Measurements from ENCODE around the gene APOBEC3F.
"Not testable (repeated sequence)": the region's sequence is repeated elsewhere in the genome, so short reads cannot be mapped to it uniquely, and the experiment has no call there.

Gene APOBEC3F

DNA sequence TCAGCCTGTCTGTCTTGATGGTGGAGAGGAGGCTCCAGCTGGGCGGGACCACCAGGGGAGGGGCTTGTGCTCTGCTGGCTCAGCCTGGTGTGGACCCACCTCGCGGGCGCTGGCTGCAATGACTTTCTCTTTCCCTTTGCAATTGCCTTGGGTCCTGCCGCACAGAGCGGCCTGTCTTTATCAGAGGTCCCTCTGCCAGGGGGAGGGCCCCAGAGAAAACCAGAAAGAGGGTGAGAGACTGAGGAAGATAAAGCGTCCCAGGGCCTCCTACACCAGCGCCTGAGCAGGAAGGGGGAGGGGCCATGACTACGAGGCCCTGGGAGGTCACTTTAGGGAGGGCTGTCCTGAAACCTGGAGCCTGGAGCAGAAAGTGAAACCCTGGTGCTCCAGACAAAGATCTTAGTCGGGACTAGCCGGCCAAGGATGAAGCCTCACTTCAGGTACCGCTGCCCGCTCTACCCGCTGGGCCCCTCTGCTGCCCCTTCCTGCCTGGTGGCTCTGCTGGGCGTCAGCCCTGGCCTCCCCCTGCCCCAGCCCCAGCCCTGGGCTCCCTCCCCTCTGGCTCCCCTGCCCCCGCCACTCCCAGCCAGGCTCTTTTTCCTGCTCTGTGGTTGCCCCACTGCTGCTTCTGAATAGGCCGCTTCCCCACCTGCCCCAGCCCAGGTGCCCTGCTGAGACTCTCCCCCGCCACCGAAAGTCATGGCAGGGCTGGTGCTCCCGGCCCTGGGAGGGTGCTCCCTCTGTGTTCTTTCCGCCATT, at the start of gene APOBEC3F:
TSS of gene APOBEC3F (plus strand) at position 327 of the 759 bp plus-strand sequence. CDS start at position 424, 97 bp downstream.
- not testable (repeated sequence) for DNase-seq

DNA sequence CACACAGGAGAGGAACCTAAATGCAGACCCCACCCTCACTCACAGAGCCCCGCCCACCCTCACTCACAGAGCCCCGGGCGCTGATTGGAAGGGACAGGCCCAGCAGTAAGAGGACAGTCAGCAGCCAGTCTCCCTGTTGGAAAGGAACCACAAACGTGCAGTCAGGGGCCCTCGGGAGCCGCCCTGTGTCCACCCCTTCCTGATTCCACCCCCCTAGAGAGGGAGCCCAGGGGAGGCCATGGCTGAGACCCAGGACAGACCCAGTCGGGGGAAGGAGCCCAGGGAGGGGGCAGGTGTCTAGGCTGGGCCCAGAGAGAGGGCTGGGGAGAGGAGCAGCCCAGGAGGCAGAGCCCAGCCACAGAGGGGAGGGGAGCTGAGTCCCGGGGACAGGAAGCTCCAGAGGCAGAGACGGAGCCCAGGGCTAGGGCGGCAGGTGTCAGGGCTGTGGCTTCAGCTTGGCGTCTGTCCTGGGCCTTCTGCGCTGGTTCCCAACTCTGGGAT, 47.7 kb upstream of the APOBEC3F start:
- not testable (repeated sequence) for DNase-seq

DNA sequence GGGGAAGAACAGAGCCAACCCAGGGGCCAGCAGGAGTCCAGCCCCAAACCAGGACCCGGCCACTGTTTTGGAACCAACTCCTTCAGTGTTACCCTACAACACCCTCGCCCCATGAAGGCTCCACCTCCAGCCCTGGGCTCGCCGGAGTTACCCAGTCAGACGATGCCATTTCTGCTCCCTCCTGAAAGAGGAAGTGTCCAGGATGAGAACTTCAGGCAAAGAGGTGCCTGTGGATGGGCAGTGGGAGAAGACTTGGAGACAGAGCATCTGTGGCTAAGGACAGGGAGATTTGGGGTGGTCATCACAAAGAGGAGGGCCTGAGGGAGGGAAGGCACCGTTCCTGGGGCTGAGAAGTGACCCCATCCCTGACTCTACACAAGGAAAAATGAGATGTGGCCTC, 44.6 kb upstream of the APOBEC3F start:
- no peak for DNase-seq

DNA sequence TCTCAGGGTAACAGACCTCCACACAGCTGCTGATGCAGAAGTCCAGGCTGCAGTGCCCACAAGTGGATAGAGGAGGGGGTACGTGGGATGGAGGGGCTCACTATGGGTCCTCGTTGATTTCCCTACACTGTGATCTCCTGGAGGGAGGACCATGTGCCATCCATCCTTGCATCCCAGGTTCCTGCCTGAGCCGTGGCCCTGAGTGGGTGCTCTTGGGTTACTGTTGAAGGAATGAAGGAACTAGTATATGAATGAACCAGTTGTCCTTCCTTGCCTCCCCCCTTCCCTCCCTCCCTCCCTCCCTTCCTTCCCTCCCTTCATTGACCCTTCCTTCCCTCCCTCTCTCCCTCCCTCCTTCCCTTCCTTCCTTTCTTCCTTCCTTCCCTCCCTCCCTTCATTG, 43.1 kb upstream of the APOBEC3F start:
- no peak for DNase-seq

DNA sequence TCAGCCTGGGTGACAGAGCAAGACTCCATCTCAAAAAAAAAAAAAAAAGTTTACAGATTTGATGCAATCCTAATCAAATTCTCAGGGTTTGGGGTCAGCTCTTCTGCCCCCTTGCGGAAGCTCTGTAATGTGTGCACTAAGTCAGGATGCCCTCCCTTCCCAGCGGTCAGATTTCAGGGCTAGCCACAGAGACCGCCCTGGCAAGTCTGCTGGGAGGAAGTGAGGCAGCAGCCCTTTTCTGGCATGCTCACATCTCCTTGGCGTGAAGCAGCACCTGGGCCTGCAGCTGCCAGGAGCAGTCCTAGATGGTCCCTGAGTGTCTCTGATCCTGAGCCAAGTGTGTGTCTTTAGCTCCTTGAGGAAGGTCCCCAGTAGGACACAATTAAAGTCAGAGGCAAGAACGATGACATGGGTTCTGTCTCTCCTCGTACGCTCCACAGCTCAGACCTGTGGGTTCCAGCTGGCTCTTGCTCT, 37.5 kb upstream of the APOBEC3F start:
- DNase-seq, result peak; percentile 61

DNA sequence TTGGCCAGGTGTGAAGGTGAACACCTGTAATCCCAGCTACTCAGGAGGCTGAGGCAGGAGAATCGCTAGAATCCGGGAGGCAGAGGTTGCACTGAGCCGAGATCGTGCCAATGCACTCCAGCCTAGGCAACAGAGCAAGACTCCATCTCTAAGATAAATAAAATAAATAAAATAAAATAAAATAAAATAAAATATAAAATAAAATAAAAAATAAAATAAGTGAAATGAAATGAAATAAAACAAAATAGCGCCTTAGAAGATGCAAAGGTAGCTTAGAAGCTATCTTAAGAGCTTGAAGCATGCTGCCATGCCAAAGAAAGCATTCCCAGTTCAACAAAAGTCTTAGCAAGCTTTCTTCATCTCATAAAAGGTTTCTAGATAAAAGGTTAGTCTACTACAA, 33.5 kb upstream of the APOBEC3F start:
- no peak for DNase-seq

DNA sequence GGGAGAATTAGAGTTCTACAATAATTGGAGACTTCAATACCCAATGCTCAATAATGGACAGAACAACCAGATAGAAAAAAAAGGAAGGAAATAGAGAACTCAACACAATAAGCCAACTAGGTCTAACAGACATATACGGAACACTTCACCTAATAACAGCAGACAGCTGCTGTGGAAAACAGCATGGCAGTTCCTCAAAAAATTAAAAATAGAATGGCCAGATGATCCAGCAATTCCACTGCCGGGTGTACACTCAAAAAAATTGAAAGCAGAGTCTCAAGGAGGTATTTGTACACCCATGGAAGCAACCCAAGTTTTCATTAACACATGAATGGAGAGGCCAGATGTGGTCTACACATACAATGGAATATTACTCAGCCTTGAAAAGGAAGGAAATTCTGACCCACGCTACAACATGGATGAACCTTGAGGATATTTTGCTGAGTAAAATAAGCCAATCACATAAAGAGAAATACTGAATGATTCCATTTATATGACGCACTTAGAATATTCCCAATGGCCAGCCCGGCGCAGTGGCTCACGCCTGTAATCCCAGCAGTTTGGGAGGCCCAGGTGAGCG, 32.3 kb upstream of the APOBEC3F start:
- not testable (repeated sequence) for DNase-seq

DNA sequence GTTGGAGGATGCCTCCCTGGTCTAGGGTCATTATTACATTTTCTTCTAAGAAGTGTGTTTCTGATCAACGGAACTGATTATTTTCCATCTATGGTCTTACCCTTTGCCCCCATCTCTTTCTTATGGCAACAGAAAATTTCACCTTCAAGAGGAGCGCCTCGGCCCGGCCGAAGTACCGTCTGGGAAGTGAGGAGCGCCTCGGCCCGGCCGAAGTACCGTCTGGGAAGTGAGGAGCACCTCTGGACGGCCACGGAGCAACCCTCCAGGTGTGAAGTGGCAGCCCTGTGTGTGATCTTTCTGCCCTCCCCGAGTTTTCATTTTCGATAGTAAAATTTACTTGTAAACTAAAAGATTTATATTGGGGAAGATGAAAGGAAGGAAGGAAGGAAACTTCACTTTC, 29.7 kb upstream of the APOBEC3F start:
- DNase-seq, result no peak

DNA sequence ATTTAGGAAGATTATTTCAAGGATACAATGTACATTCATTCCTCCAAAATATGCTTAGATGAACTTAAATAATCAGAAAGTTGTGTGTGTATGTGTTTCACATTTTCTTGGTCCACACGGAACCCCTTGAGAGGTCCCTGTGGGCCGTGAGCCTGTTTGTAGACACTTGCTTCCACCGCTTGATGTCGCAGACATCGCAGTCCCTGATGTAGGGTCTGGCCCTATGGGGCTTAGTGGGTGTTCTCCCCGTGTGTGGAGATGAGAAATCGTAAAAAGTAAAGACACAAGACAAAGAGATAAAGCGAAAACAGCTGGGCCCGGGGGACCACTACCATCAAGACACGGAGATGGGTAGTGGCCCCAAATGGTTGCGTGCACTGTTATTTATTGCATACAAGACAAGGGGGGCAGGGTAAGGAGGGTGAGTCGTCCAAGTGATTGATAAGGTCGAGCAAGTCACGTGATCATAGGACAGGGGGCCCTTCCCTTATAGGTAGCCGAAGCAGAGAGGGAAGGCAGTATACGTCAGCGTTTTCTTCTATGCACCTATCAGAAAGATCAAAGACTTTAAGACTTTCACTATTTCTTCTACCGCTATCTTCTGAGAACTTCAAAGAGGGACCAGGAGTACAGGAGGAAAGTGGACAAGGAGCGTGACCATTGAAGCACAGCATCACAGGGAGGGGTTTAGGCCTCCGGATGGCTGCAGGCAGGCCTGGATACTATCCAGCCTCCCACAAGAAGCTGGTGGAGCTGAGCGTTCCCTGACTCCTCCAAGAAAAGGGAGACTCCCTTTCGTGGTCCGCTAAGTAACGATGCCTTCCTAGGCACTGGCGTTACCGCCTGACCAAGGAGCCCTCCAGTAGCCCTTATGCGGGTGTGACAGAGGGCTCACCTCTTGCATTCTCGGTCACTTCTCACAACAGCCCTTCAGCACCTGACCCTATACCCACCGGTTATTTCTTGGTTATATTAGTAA, 27.8 kb upstream of the APOBEC3F start:
- no peak for DNase-seq

DNA sequence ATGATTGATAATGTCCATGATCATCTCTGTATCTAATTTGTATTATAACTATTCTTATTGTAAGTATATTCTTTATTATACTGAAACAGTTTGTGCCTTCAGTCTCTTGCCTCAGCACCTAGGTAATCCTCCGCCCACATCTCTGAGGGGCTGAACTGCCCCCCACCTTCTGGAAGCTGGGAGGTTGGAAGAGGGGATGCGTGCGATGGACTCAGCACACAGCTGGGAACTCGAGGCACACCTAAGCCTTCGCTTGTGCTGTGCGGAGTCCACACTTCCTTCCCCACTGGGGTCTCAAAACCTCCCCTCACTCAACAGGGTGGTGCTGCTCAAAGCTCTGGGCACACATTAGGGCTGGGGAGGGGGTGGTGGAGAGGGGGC, 27.1 kb upstream of the APOBEC3F start:
- not testable (repeated sequence) for DNase-seq

DNA sequence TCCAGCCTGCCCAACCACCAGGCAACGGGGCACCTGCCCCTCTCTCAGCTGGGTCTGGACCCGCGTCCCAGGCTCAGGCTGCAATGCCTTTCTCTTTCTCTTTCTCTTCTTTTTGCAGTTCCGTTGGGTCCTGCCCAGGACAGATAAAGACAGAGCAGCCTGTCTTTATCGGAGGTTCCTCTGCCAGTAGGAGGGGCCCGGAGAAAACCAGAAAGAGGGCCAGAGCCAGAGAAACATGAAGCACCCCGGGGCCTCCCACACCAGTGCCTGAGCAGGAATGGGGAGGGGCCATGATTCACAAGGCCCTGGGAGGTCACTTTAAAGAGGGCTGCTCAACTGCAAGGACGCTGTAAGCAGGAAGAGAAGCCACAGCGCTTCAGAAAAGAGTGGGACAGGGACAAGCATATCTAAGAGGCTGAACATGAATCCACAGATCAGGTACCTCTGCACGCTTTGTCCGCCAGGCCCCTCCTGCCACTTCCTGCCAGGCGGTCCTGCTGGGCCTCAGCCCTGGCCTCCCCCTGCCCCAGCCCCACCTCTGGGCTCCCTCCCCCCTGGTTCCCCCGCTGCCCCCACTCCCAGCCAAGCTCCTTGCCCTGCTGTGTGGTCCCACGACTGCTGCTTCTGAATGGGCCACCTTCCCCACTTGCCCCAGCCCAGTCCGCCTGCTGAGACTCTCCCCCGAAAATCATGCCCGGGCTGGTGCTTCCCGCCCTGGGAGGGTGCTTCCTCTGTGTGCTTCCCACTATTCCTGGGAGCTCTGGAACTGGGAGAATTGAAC, 26.5 kb upstream of the APOBEC3F start, which contains the start of gene APOBEC3C:
TSS of gene APOBEC3C (plus strand) at position 316 of the 781 bp plus-strand sequence. CDS start at position 422, 106 bp downstream.
- DNase-seq, result no peak

DNA sequence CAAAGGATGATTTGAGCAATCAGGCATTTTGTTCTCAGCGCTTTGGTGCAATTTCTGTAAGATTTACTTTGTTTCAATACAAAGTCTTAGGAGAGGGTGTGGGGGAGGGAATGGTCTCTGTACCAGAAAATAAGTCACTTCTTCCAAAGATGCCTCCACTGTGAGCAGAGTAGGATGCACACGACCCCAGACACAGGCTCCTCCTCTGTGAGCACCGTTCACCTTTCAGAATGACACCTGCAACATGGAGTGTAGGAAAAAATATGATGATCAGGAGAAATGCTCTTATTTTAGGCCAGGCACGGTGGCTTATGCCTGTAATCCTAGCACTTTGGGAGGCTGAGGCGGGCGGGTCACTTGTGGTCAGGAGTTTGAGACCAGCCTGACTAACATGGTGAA, 25.9 kb upstream of the APOBEC3F start:
- DNase-seq, result not testable (repeated sequence)

DNA sequence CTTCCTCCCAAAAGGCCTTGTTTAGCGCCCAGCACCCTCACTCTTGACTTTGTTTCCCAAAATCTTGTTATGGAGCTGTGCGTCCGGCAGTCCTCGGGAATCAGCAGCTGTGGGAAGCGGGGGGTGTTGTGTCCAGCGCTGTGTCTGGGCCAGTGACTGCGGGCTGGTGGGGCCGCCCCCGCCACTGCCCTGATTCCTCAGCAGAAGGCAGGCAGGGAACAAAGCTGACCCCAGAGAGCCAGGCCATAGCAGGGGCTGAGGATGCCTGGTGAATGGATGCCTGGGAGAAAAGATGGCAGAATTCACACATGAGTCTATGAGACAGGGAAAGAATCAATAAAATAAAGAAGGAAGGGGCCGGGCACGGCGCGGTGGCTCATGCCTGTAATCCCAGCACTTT, 24.1 kb upstream of the APOBEC3F start:
- no peak for DNase-seq

DNA sequence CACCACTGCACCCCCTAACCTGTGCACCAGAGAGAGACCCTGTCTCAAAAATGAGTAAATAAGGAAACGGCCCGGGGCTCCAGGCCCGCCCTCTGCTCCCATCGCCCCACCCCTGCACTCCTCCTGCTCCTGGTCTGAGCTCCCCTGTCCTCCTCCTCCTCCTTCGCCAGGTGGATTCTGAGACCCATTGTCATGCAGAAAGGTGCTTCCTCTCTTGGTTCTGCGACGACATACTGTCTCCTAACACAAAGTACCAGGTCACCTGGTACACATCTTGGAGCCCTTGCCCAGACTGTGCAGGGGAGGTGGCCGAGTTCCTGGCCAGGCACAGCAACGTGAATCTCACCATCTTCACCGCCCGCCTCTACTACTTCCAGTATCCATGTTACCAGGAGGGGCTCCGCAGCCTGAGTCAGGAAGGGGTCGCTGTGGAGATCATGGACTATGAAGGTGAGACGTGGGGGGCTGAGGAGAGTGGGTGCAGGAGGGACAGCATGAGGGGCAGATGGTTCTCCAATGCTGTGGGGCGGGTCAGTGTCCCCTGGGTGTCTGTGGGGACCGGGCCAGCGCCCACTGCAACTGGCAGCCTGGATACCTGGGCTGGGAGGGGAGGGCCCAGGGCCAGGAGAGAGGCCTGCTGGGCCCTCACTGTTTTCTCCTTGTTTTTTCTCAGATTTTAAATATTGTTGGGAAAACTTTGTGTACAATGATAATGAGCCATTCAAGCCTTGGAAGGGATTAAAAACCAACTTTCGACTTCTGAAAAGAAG, 22.9 kb upstream of the APOBEC3F start:
- no peak for DNase-seq

DNA sequence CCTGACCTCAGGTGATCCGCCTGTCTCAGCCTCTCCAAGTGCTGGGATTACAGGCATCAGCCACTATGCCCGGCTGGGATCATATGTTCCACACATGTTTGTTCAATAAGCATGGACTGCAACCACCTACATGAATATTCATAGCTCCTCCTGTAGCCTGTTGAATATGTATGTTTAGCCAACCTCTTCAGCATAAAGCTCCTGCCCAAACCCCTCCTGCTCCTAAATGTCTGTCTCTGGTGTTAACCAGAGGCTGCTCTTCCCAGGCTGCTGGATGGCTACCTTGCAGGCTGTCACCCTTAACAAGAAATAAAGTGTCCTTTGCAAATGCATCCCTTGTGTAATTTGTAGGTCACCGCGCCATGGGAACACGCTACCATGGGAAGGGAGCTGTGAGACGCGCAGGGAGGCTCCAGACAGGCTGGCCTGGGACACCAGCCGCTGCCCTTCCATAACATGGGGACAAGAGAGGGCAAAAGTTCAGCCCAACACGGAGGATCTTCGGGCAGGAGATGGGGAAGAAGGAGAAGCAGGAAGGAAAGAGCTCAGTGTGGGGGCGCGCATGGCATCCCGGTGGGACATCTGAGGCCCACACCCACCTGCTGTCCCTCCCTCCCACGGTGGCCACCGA, 20.5 kb upstream of the APOBEC3F start:
- DNase-seq, result not testable (repeated sequence)

DNA sequence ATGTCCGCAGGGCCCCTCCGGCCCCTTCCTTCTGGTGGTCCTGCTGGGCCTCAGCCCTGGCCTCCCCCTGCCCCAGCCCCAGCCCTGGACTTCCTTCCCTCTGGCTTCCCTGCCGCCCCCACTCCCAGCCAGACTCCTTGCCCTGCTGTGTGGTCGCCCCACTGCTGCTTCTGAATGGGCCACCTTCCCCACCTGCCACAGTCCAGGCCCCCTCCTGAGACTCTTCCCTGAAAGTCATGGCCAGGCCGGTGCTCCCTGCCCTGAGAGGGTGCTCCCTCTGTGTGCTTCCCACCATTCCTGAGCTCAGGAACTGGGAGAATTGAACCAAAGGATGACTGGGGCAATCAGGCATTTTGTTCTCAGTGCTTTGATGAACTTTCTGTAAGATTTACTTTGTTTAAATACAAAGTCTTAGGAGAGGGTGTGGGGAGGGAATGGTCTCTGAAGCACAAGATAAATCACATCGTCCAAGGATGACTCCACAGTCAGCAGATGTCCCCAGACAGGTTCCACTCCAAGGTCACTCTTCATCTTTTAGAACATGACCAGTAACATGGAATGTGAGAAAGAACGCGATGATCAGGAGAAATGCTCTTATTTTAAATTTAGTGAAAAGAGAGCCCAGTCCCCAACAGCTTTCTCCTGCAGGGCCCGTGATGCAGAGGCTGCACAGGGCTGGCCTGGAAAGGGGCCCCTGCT, 19.0 kb upstream of the APOBEC3F start:
- no peak for DNase-seq

DNA sequence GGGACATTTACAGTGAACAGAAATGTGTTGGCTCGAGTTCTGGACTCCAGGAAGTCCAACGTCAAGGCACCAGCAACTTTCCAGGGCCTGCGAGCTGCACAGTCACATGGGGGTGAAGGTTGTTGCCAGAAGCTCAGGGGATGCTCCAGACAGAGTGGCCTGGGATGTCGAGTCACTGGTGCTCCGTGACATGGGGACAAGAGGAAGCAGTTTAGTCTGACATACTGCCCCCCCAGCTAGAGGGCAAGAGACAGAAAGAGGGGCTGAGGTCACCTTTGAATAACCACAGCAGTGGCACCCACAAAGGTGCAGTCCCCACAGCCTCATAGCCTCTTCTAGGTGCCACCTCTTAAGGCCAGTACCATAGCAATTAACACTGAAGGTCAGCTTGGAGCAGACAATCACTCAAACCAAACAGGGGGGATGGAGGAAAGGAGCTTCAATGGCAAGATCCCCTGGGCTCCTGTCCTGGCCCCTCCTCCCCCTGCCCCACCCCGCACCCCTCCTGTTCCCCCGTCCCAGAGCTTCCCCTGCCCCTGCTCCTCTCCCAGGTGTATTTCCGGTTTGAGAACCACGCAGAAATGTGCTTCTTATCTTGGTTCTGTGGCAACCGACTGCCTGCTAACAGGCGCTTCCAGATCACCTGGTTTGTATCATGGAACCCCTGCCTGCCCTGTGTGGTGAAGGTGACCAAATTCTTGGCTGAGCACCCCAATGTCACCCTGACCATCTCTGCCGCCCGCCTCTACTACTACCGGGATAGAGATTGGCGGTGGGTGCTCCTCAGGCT, 15.9 kb upstream of the APOBEC3F start:
- DNase-seq, result no peak

DNA sequence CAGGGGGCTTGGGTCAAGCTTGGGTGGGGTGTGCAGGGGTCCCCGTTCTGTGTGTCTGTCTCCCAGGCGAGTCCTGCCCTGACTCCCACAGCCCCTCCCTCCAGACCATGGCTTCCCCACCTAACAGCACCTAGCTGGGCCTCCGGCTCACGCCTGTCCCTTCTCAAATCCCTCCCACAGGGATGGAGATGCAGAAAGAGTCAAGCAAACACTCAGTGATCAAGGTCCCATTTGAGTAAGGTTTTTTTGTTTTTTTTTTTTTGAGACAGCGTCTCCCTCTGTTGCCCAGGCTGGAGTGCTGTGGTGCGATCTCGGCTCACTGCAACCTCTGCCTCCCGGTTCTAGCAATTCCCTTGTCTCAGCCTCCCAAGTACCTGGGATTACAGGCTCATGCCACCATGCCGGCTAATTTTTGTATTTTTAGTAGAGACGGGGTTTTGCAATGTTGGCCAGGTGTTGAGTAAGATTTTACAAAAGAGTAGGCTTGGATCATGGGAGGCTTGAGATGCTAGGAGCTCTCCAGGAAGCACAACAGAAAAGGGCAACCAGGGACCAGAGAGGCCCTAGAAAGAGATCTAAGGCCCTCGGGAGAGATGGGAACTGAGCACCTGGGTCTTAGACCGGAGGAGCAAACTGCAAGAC, 14.0 kb upstream of the APOBEC3F start:
- DNase-seq, result no peak

DNA sequence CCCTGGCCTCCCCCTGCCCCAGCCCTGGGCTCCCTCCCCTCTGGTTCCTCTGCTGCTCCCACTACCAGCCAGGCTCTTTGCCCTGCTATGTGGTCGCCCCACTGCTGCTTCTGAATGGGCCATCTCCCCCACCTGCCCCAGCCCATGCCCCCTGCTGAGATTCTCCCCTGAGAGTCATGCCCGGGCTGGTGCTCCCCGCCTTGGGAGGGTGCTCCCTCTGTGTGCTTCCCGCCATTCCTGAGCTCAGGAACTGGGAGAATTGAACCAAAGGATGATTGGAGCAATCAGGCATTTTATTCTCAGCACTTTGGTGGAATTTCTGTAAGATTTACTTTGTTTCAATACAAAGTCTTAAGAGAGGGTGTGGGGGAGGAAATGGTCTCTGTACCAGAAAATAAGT, 12.9 kb upstream of the APOBEC3F start:
- DNase-seq, result no peak
